ENCODE results near the gene ZNFX1. TPM values are rescaled to one million over a fixed set of nuclear protein-coding genes. Genes with fewer than 3 reads are reported as not detected.

The ZNFX1 gene
- polyA plus RNA-seq, 1 donor from 2014 or later = 5.4 TPM

DNA sequence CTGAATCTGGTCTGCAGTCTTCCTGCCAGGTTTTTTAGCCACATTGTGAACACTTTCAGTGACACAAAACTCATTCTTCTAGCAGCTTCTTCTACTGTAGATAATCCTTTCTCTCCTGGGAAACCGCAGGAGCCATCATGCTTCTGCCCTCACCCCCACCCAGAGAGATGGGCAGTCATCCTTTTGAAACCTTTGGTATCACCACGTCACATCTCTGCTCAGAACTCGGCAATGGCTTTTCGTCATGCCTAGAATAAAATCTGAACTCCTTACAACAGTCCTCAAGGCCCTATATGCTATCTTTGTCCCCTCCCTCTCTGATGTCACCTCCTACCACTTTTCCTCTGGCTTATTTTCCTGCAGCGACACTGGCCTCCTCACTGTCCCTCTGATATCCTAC, 46.4 kb upstream of the ZNFX1 start:
- Histone ChIP-seq H2AFZ (ENCODE audit: low read depth, low read length) (no peak overlapping the region), H3K9me2 (ENCODE audit: insufficient read depth, low read length) (no peaks in the 10 kb centered on the region), H3K4me2 (ENCODE audit: low read length) (no peak overlapping the region), H3K27me3 (ENCODE audit: insufficient read depth, low read depth, low read length) (peaks cover 18% of the 10 kb centered on the region), H3K27ac (ENCODE audit: low read length) (no peak overlapping the region), H3K9me3 (ENCODE audit: low read length) (no peaks in the 10 kb centered on the region), H4K20me1 (ENCODE audit: insufficient read depth) (no peaks in the 10 kb centered on the region), H3K4me3 (ENCODE audit: low read length) (no peak overlapping the region), H3K36me3 (ENCODE audit: insufficient read depth, low read length) (no peaks in the 10 kb centered on the region), H3F3A (ENCODE audit: insufficient read depth, low read length, poor library complexity, severe bottlenecking) (no peaks in the 10 kb centered on the region), H3K79me2 (replicated peaks; ENCODE audit: insufficient read depth, low read length) (no peaks in the 10 kb centered on the region), H3K9ac (ENCODE audit: low read length) (no peak overlapping the region)
- no peak for TF ChIP-seq MXI1 (conservative IDR thresholded peaks at IDR 0.05; ENCODE audit: poor library complexity, severe bottlenecking)
- no peak for TF ChIP-seq CTCF (IDR thresholded peaks at IDR 0.05; ENCODE audit: poor library complexity, severe bottlenecking)
- no peak for TF ChIP-seq EZH2 (IDR thresholded peaks at IDR 0.05; ENCODE audit: borderline replicate concordance, insufficient read depth, low read length, poor library complexity, severe bottlenecking)
- TF ChIP-seq TAF1 (IDR thresholded peaks at IDR 0.05; ENCODE audit: low read depth) = no peak
- TF ChIP-seq EP300 (conservative IDR thresholded peaks at IDR 0.05; ENCODE audit: poor library complexity, severe bottlenecking) = no peak
- no peak for TF ChIP-seq POLR2AphosphoS5 (IDR thresholded peaks at IDR 0.05)
- TF ChIP-seq, protein P1, sequence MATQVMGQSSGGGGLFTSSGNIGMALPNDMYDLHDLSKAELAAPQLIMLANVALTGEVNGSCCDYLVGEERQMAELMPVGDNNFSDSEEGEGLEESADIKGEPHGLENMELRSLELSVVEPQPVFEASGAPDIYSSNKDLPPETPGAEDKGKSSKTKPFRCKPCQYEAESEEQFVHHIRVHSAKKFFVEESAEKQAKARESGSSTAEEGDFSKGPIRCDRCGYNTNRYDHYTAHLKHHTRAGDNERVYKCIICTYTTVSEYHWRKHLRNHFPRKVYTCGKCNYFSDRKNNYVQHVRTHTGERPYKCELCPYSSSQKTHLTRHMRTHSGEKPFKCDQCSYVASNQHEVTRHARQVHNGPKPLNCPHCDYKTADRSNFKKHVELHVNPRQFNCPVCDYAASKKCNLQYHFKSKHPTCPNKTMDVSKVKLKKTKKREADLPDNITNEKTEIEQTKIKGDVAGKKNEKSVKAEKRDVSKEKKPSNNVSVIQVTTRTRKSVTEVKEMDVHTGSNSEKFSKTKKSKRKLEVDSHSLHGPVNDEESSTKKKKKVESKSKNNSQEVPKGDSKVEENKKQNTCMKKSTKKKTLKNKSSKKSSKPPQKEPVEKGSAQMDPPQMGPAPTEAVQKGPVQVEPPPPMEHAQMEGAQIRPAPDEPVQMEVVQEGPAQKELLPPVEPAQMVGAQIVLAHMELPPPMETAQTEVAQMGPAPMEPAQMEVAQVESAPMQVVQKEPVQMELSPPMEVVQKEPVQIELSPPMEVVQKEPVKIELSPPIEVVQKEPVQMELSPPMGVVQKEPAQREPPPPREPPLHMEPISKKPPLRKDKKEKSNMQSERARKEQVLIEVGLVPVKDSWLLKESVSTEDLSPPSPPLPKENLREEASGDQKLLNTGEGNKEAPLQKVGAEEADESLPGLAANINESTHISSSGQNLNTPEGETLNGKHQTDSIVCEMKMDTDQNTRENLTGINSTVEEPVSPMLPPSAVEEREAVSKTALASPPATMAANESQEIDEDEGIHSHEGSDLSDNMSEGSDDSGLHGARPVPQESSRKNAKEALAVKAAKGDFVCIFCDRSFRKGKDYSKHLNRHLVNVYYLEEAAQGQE (IDR thresholded peaks at IDR 0.05; ENCODE audit: borderline replicate concordance) = no peak

- no peak overlapping the region for H3K9ac ChIP-seq (ENCODE audit: low read length)
- no peak overlapping the region for H3K4me2 ChIP-seq (ENCODE audit: low read length)
- no peaks in the 10 kb centered on the region for H3K9me3 ChIP-seq (ENCODE audit: low read length)
- peaks cover 24% of the 10 kb centered on the region for H3K27me3 ChIP-seq (ENCODE audit: insufficient read depth, low read depth, low read length)
- H3K9me2 ChIP-seq (ENCODE audit: insufficient read depth, low read length) = no peaks in the 10 kb centered on the region
- H3K79me2 ChIP-seq (replicated peaks; ENCODE audit: insufficient read depth, low read length) = no peaks in the 10 kb centered on the region
- no peaks in the 10 kb centered on the region for H3K36me3 ChIP-seq (ENCODE audit: insufficient read depth, low read length)
- H3K4me3 ChIP-seq (ENCODE audit: low read length) = no peak overlapping the region
- TF ChIP-seq RAD21 (conservative IDR thresholded peaks at IDR 0.05) (peak; percentile 37), CTCF (IDR thresholded peaks at IDR 0.05; ENCODE audit: poor library complexity, severe bottlenecking) (peak; percentile 52), MXI1 (conservative IDR thresholded peaks at IDR 0.05; ENCODE audit: poor library complexity, severe bottlenecking) (no peak), SMC3 (conservative IDR thresholded peaks at IDR 0.05; ENCODE audit: poor library complexity) (peak; percentile 43)
- H2AFZ ChIP-seq (ENCODE audit: low read depth, low read length) = no peak overlapping the region
- H3F3A ChIP-seq (ENCODE audit: insufficient read depth, low read length, poor library complexity, severe bottlenecking) = no peaks in the 10 kb centered on the region
- H3K27ac ChIP-seq (ENCODE audit: low read length) = no peak overlapping the region
- no peaks in the 10 kb centered on the region for H4K20me1 ChIP-seq (ENCODE audit: insufficient read depth)
Observed at GRCh38 chr20:49323622-49324238, 45.9 kb upstream of the ZNFX1 start.

Data from neural cell (in vitro differentiated cells).